ENCODE measurements around the gene TCF20. TPM values are rescaled to one million over a fixed set of nuclear protein-coding genes. Genes with fewer than 3 reads are reported as not detected.

TCF20 gene
- total and polyA plus RNA-seq, 5 experiments from 2014 or later, result 1.3 to 109 (median 3.4) TPM

DNA sequence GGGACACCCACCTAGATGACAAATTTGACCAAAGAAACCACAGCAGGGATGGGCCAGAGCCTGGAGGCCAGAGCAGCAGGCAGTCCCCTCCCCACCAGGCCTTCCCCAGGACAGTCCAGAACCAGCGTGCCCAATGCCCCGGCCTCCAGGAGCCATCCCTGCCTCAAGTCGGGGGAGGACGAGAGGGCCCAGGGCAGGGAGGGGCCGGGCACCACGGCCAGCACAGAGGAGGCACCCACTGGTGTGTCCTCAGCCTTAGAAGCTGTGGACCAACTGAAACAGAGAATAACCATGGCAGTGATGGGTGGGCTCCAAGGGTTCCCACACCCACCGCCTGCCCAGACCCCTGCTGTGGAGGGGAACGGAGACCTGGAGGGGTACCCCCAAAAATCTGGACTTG lies 28.3 kb upstream of the TCF20 start:
- DNase-seq (no peak), ATAC-seq (no peak)
- Mint-ChIP-seq H3K36me3 (no peaks in the 10 kb centered on the region), H3K4me3 (peak overlapping the region in 8 of 10 donors; percentile 24 to 85 (median 70)), H3K4me1 (peaks cover 48 to 97% (median 92%) of the 10 kb centered on the region in 4 donors), H3K27ac (peak overlapping the region in 9 of 10 donors; percentile 66 to 94 (median 88)), H3K27me3 (no peaks in the 10 kb centered on the region), H3K9me3 (no peaks in the 10 kb centered on the region)
- POLR2A ChIA-PET, result interaction anchor here (4.1 to 5.8 kb wide), 2 partner anchors 10 to 14 kb away, joined by 30 to 37 read pairs; no protein-coding TSS in a partner anchor

DNA sequence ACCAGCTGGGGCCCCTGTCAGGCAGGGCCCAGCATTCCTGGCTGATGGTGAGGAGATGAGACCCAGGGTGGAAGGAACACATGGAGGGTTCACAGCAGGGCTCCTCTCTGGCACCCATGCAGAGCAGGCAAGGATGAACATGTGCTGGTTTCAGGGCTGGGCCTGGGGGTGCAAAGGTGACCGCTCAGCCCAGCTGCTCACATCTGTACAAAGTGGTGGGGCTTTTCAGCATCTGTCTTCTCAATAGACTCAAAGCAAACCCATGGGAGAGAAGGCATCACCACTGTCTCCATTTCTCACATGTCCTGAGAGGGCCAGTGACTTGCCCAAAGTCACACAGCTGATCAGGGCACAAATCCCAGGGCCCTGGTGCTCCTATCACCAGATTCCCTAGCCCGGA lies 27.3 kb upstream of the TCF20 start:
- H3K9me3 Mint-ChIP-seq, result no peaks in the 10 kb centered on the region
- POLR2A ChIA-PET, result interaction anchor here (0.5 to 5.8 kb wide), 6 partner anchors 10 to 88 kb away, joined by 3 to 37 read pairs (median 6); no protein-coding TSS in a partner anchor
- DNase-seq (no peak), ATAC-seq (peak in 1 of 2 donors; percentile 11)
- H3K27me3 Mint-ChIP-seq, result no peaks in the 10 kb centered on the region
- H3K27ac Mint-ChIP-seq, result peak overlapping the region; percentile 66 to 94 (median 84)
- H3K4me3 Mint-ChIP-seq, result peak overlapping the region in 4 of 10 donors; percentile 9 to 60 (median 24)
- no peaks in the 10 kb centered on the region for H3K36me3 Mint-ChIP-seq
- H3K4me1 Mint-ChIP-seq, result peaks cover 46 to 90% (median 87%) of the 10 kb centered on the region in 4 donors

DNA sequence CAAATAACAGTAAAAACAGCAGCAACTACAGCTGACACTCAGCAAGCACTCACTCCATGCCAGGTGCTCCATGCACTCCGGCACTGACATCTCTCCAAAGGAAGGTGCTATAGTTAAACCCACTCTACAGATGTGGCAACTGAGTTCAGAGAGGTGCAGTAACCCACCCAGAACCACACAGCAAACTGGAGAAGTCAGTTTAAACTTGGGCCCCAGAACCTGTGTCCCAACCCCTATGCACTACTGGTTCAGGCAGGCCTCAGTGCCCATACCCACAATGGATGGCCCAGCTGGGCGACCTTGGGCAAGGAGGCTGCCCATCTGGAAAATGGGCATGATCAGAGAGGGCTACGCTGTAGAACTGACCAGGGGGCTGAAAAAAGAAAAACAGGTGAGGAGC lies 26.4 kb upstream of the TCF20 start:
- no peak for ATAC-seq
- Mint-ChIP-seq H3K27ac (peak overlapping the region in 8 of 10 donors; percentile 0 to 88 (median 64)), H3K4me1 (peaks cover 44 to 81% (median 79%) of the 10 kb centered on the region in 4 donors), H3K4me3 (peak overlapping the region in 5 of 10 donors; percentile 4 to 60 (median 22)), H3K27me3 (no peaks in the 10 kb centered on the region), H3K9me3 (no peaks in the 10 kb centered on the region), H3K36me3 (no peaks in the 10 kb centered on the region)
- POLR2A ChIA-PET, result interaction anchor here (1.4 to 5.8 kb wide), 6 partner anchors 9 to 49 kb away, joined by 3 to 37 read pairs (median 6); no protein-coding TSS in a partner anchor
- no peak for DNase-seq

DNA sequence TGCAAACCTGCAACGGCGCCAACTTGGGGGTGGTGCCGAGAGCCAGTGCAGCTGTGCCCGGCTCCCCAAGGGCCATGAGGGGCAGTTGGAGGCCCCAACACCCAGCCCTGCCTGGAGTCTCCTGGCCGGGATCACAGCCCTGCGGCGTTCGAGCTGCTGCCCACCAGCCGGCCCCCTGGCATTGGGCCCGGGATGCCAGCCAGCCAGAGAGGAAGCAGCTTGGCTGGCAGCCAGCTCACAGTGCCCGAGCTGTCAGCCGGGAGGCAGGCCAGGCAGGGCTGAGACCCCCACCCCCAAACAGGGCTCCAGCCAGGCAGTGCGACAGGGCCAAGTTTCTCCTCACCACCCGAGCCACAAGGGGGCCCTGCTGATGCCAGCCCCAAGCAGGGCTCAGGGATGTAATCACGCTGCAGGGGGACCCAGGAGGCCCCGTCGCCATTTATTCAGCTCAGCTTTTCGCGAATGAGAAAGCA lies 26.0 kb upstream of the TCF20 start:
- Mint-ChIP-seq H3K27me3 (no peaks in the 10 kb centered on the region), H3K4me1 (peaks cover 46 to 81% (median 76%) of the 10 kb centered on the region in 4 donors), H3K27ac (peak overlapping the region in 7 of 10 donors; percentile 11 to 88 (median 71)), H3K36me3 (no peaks in the 10 kb centered on the region), H3K9me3 (no peaks in the 10 kb centered on the region), H3K4me3 (peak overlapping the region in 3 of 10 donors; percentile 22 to 60 (median 29))
- ATAC-seq (peak; percentile 37 to 43), DNase-seq (peak in 8 of 10 donors; percentile 18 to 77 (median 40))
- POLR2A ChIA-PET, result interaction anchor here (0.7 to 5.8 kb wide), 6 partner anchors 9 to 46 kb away, joined by 3 to 37 read pairs (median 6); no protein-coding TSS in a partner anchor

DNA sequence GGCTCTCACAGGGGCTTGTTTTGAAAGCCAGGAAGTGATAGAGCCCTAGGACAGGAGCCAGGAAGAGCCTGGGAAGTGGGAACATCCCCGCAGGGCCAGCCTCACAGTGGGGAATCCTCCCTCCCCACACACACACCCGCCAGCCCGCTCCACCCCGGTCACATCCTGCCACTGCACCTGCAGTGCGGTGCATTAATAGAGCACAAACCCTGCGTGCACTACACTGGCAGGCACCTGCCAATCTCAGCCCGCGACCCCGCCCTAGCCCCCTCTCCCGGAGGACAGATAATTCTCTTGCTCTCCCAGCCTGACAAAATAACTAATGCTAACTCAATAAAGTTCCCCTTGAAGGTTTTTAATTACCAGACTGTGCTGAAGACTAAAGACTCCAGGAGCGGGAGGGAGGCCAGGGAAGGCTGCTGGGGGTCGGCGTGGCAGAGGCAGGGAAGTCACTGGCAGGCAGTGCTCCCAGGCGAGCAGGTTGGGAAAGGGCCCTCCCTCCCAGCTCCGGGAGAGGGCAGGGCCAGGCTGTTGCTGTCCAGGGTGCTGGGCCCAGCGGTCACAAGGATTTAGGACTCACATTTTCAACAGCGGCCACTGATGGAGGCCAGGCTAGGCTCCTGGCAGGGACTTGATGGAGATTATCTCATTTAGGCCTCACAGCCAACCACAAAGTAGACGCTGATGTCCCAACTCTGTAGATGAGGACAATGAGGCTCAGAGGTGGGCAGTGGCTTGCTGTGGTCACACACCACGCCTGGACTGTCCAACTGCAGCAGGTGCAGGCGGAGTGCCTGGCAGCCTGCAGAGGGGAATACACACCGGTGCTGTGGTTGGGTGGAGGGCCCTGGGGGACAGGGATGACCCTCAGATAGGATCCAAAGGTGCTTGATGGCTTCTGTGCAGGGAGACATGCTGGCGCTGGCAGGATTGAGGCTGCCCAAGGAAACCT lies 23.9 kb upstream of the TCF20 start:
- Mint-ChIP-seq H3K27ac (peak overlapping the region in 7 of 10 donors; percentile 7 to 78 (median 69)), H3K9me3 (no peaks in the 10 kb centered on the region), H3K4me3 (peak overlapping the region in 4 of 10 donors; percentile 29 to 54 (median 32)), H3K27me3 (no peaks in the 10 kb centered on the region), H3K36me3 (no peaks in the 10 kb centered on the region), H3K4me1 (peaks cover 33 to 63% (median 55%) of the 10 kb centered on the region in 4 donors)
- ATAC-seq (peak; percentile 64 to 85), DNase-seq (peak in 3 of 10 donors; percentile 41 to 52 (median 47))
- POLR2A ChIA-PET, result interaction anchor here (2.3 kb wide), 1 partner anchor 20 kb away, joined by 5 read pairs; no protein-coding TSS in a partner anchor

DNA sequence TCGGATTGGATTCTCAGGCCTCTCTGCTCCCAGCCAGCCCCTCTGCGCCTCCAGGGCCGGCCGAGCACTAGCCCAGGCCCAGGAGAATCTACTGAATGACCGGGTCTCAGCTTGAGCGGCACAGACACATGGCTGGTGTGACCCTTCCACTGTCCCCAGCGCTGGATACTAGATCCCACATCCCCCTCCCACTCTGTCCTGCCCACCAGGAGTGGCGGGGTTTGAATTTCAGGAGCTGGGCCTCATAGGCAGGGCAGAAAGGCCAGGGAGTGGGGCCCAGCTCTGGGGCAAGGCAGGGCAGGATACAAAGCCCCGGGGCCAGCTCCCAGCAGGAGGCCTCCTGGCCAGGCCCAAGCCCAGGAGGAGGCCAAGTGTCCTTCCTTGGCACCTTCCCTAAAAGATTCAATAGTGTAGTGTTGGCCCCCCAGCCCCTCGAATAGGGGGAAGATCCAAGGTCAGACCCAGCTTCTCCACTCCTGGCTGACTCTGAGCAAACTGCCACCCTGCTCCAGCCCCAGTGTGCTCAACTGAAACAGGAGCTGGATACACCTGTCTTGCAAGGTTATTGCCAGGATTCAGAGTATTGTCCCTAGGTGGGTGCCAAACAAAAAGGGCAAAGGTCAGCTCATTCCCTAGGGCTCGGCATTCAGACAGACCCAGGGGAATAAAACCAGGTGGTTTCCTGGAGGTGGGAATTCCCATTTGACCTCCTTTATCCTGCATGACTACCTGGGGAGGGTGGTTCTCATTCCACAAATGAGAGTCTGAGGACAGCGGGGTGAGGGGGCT lies 22.5 kb upstream of the TCF20 start:
- H3K4me1 Mint-ChIP-seq, result peaks cover 25 to 49% (median 42%) of the 10 kb centered on the region in 4 donors
- H3K4me3 Mint-ChIP-seq, result no peak overlapping the region
- DNase-seq (no peak), ATAC-seq (no peak)
- no peaks in the 10 kb centered on the region for H3K27me3 Mint-ChIP-seq
- no peaks in the 10 kb centered on the region for H3K36me3 Mint-ChIP-seq
- H3K27ac Mint-ChIP-seq, result peak overlapping the region in 1 of 10 donors; percentile 27
- POLR2A ChIA-PET, result interaction anchor here (0.6 to 2.3 kb wide), 3 partner anchors 15 to 256 kb away, joined by 3 to 5 read pairs (median 4); no protein-coding TSS in a partner anchor
- no peaks in the 10 kb centered on the region for H3K9me3 Mint-ChIP-seq

DNA sequence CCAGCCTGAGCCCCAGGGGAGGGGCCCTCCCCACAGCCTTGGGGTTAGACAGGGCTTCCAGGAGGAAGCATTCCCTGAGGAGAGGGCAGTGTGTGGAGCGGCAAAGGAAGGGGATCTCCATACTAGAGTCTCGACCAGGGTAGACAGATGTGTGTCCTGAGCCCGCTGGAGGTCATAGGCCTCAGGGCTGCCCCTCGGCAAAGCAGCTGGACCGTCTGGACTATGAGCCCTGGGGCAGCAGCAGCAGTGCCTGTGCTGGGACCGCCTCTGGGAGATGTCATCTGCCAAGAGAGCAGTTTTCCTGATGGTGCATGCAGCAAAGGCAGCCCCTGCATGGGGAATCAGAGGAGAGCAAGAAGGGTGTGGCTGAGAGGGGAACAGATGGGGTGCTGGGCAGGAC lies 20.8 kb upstream of the TCF20 start:
- no peaks in the 10 kb centered on the region for H3K9me3 Mint-ChIP-seq
- H3K27me3 Mint-ChIP-seq, result no peaks in the 10 kb centered on the region
- DNase-seq (no peak), ATAC-seq (no peak)
- peaks cover 21 to 48% (median 39%) of the 10 kb centered on the region in 4 donors for H3K4me1 Mint-ChIP-seq
- POLR2A ChIA-PET, result no interaction called here
- no peak overlapping the region for H3K4me3 Mint-ChIP-seq
- peak overlapping the region in 1 of 10 donors; percentile 85 for H3K27ac Mint-ChIP-seq
- no peaks in the 10 kb centered on the region for H3K36me3 Mint-ChIP-seq

DNA sequence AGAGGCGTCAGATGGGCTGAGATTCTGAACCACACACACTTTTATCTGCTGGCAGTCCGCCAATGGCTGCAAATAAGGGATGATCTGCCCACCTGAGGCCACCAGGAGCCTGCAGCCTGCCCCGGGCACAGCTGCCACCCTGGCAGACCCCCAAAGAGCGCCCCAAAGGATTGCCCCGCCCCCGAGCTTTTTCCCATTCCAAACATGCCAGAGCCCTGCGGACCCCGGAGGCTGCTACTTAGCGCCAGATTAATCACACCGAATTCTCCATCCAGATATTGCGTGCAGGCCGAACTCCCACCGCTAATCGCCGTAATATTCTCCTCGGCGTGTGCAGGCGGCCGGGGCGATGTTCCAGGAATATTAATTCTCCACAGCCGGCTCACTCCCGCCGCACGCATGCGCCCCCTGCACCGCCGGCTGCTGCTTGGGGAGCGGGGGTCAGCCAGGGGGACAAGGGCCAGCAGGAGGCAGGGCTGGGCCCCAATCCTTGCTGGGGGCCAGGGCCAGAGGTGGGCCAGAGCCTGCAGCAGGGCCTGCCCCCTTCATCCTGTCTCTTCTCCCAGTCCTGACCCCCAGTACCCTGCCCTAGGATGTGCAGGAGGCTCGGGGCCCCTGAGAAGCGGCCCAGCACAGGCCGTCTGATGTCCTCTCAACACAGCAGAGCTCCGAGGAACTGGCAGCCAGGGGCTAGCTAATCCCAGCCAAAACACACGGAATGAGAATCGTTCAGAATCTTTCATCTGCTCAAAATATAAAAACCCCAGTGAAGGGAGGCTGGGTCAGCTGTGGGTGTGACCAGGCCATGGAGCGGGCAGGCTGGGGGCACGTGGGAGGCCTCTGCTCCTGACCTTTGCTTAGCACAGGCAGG lies 19.5 kb upstream of the TCF20 start:
- no peak for DNase-seq
- H3K4me1 Mint-ChIP-seq, result peaks cover 23 to 47% (median 40%) of the 10 kb centered on the region in 4 donors
- no peak for ATAC-seq
- H3K27ac Mint-ChIP-seq, result peak overlapping the region in 2 of 10 donors; percentile 18 to 33
- H3K9me3 Mint-ChIP-seq, result no peaks in the 10 kb centered on the region
- peaks cover 0 to 2% (median 0%) of the 10 kb centered on the region in 5 donors for H3K27me3 Mint-ChIP-seq
- no peaks in the 10 kb centered on the region for H3K36me3 Mint-ChIP-seq
- H3K4me3 Mint-ChIP-seq, result no peak overlapping the region
- POLR2A ChIA-PET, result interaction anchor here (0.6 kb wide), 1 partner anchor 59 kb away, joined by 3 read pairs; no protein-coding TSS in a partner anchor

DNA sequence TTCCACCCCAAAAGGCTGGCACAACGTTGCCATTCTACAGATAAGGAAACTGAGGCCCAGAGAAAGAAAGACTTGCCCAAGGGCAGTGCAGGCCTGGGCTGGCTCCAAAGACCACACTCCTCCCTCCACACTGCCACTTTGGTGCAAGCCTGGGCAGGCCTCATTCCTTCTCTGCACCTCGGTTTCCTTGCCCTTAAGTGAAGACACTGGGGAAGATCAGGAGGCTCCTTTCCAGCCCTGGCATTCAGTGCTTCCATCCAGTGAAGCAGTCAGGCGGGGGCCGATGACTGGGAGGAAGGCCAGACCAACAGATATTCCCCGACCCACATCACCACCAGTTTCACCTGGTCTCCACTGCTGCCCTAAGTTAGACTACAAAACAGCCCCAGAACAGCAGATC lies 18.3 kb upstream of the TCF20 start:
- POLR2A ChIA-PET, result interaction anchor here (2.0 kb wide), 1 partner anchor 8 kb away, joined by 8 read pairs; no protein-coding TSS in a partner anchor
- no peak for DNase-seq
- Mint-ChIP-seq H3K4me1 (peaks cover 14 to 42% (median 34%) of the 10 kb centered on the region in 4 donors), H3K9me3 (no peaks in the 10 kb centered on the region), H3K27me3 (peaks cover 0 to 7% (median 1%) of the 10 kb centered on the region in 5 donors), H3K4me3 (no peak overlapping the region), H3K36me3 (no peaks in the 10 kb centered on the region), H3K27ac (peak overlapping the region in 2 of 10 donors; percentile 31 to 53)
- ATAC-seq, result no peak

DNA sequence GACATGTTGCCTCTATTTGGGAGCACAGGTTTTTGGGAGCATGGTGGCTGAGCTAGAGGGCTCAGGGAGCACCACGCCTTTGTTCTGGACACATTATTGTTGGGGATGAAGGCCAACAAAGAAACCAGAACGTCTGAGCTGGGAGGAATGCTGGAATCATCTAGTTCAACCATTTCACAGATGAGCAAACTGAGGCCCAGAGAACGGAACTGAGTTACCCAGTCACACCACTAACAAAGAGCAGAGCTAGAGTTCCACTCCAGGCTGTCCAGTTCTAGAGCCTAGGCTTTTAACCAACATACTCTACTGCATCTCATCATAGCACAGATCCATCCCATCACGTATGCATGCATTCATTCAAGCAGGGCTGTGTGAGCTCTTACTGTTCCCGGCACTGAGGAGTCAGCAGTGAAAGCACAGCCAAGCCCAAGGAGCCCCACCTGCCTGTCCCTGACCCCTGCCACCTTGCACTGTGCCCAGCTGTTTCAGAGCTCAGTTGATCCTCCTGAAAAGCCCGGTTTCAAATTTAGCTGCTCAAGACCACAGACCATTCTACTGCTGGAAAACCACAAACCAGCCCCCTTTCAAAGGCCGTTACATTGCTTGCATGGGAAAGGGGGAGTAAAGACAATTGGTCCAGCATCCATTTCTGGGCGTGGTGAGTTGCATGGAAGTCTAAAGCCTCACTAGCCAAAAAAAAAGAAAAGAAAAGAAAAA lies 16.9 kb upstream of the TCF20 start:
- no peak overlapping the region for H3K4me3 Mint-ChIP-seq
- no peak for DNase-seq
- no peaks in the 10 kb centered on the region for H3K36me3 Mint-ChIP-seq
- H3K4me1 Mint-ChIP-seq, result peaks cover 15 to 47% (median 35%) of the 10 kb centered on the region in 4 donors
- POLR2A ChIA-PET, result interaction anchor here (0.9 to 2.0 kb wide), 2 partner anchors 10 to 28 kb away, joined by 3 to 8 read pairs; no protein-coding TSS in a partner anchor
- ATAC-seq, result no peak
- H3K27ac Mint-ChIP-seq, result peak overlapping the region in 3 of 10 donors; percentile 31 to 48 (median 31)
- H3K9me3 Mint-ChIP-seq, result no peaks in the 10 kb centered on the region
- peaks cover 0 to 15% (median 5%) of the 10 kb centered on the region in 5 donors for H3K27me3 Mint-ChIP-seq

All from naive thymus-derived CD8-positive, alpha-beta T cell (primary cell).